GM18907 (cell line): ENCODE results near the gene KRTAP4-8.
"Not testable (repeated sequence)": the region's sequence is repeated elsewhere in the genome, so short reads cannot be mapped to it uniquely, and the experiment has no call there.

ENCODE experiments used
- ATAC-seq: cut with Tn5 transposase; IDR thresholded peaks from one replicate; pipeline ENCODE4 v1.9.1; 2021; ENCODE audit warnings: mild to moderate bottlenecking, moderate library complexity; ENCODE audit not compliant: unreplicated experiment

Gene KRTAP4-8

GRCh38 chr17:41098042-41098441 lies at the start of gene KRTAP4-8:
Gene KRTAP4-8, minus strand, starts transcription at chr17:41098142. Its CDS starts 58 bp downstream, at chr17:41098084.
- ATAC-seq, result no peak

DNA sequence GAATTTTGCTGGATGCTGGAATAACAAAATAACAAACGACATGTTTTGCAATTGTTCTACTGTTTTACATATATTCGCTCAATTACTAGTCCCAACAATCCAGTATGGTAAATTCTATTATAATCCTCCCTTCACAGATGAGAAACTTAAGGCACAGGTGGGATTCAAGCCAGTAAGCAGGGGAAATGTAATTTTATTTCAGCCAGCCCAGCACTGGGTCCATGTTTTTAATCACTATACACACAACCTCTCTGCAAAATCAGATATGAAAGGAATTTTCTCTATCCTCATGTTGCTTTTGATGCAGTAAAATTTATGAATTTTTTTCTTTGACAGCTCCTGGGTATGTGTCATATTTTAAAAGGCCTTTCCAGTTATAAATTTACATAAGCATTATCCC lies 47.3 kb upstream of the KRTAP4-8 start:
- no peak for ATAC-seq

- ATAC-seq, result no peak
Observed at GRCh38 chr17:41144846-41145245, 46.9 kb upstream of the KRTAP4-8 start.

- ATAC-seq, result no peak
Observed at GRCh38 chr17:41141361-41141760, 43.4 kb upstream of the KRTAP4-8 start.

DNA sequence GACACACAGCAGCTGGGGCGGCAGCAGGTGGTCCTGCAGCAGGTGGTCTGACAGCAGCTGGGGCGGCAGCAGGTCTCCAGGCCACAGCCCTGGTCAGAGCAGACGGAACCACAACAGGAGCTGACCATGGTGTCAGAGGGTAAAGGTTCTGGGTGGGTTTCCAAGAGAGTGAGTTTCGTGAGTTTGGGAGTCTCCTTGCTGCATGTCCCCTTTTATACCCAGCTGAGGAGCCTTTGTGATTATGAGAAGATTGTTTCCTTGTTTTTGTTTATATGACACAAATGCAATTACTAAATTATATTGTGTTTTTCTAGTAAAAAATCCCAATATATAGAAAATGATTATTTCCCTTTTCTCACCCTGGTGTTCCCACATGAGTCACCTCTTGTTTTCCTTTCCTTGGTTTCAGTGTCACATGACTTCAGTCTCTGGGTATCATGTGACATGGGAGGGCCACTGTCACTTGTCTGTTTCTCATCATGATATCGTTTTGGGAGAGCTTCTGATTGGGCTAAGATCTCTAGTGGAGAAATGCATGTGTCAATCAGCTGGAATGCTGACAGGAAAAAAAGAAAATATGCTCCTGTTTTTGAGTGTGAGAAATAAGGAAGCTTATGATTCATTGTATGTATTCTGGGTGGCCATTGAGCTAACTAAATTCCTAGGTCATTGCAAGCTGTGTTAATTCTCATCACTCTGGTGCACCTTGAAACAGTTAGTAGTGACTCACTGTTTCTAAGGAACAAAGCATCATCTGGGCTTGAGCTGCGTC lies 42.6 kb upstream of the KRTAP4-8 start, which contains the start of gene KRTAP4-6:
Gene KRTAP4-6, minus strand, starts transcription at position 185 of the 772 bp plus-strand sequence. Its CDS starts 57 bp downstream, at position 128.
- no peak for ATAC-seq

DNA sequence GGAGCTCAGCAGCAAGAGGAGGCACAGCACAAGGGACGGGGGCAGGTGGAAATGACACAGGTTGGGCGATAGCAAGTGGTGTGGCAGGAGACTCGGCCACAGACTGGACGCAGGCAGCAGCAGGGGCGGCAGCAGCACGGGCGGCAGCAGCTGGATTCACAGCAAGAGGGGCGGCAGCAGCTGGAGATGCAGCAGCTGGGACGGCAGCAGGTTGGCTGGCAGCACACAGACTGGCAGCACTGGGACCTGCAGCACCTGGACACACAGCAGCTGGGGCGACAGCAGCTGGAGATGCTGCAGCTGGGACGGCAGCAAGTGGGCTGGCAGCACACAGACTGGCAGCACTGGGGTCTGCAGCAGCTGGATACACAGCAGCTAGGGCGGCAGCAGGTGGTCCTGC lies 41.9 kb upstream of the KRTAP4-8 start:
- ATAC-seq, result not testable (repeated sequence)

GRCh38 chr17:41133880-41134735 lies 36.2 kb upstream of the KRTAP4-8 start:
- no peak for ATAC-seq

GRCh38 chr17:41131979-41132378 lies 34.0 kb upstream of the KRTAP4-8 start:
- no peak for ATAC-seq

- no peak for ATAC-seq
Observed at GRCh38 chr17:41127371-41127770, 29.4 kb upstream of the KRTAP4-8 start.

DNA sequence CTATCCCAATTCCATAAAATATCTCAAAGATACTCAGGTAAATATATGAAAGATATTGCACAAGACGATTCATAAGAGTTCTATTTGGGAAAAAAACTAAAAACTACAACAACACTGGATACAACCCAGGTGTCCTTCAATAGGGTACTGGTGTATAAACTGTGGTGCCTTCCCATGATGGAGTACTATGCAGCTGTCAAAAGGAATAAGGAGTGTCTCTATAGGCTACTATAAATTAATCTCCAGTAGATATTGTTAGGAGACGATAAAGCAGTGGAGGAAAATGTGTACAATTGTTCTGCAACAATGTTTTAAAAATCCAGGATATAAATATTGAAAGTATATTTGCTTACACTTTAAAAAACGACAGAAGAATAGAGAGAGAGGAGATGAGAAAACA lies 28.5 kb upstream of the KRTAP4-8 start:
- ATAC-seq, result no peak

GRCh38 chr17:41125064-41125463 lies 27.1 kb upstream of the KRTAP4-8 start:
- no peak for ATAC-seq

- ATAC-seq, result not testable (repeated sequence)
Observed at GRCh38 chr17:41123991-41124371, 26.0 kb upstream of the KRTAP4-8 start, which contains the start of gene KRTAP4-12. Gene KRTAP4-12, minus strand, starts transcription at chr17:41124182. Its CDS starts 60 bp downstream, at chr17:41124122.

DNA sequence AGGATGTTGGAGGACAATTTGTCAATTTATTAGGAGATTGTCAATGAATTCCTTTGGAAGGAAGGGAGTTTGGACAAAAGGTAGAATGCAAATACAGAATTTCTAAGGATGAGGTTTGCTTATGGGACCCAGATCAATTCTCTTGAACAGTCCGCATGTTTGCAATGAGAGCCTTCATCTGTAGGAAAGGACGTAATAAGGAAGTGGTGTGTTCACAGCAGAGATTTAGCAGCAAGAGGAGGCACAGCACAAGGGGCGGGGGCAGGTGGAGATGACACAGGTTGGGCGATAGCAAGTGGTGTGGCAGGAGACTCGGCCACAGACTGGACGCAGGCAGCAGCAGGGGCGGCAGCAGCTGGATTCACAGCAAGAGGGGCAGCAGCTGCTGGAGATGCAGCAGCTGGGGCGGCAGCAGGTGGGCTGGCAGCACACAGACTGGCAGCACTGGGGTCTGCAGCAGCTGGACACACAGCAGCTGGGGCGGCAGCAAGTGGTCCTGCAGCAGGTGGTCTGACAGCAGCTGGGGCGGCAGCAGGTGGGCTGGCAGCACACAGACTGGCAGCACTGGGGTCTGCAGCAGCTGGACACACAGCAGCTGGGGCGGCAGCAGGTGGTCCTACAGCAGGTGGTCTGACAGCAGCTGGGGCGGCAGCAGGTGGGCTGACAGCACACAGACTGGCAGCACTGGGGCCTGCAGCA lies 25.5 kb upstream of the KRTAP4-8 start:
- not testable (repeated sequence) for ATAC-seq

- no peak for ATAC-seq
Observed at GRCh38 chr17:41121742-41122141, 23.8 kb upstream of the KRTAP4-8 start.

DNA sequence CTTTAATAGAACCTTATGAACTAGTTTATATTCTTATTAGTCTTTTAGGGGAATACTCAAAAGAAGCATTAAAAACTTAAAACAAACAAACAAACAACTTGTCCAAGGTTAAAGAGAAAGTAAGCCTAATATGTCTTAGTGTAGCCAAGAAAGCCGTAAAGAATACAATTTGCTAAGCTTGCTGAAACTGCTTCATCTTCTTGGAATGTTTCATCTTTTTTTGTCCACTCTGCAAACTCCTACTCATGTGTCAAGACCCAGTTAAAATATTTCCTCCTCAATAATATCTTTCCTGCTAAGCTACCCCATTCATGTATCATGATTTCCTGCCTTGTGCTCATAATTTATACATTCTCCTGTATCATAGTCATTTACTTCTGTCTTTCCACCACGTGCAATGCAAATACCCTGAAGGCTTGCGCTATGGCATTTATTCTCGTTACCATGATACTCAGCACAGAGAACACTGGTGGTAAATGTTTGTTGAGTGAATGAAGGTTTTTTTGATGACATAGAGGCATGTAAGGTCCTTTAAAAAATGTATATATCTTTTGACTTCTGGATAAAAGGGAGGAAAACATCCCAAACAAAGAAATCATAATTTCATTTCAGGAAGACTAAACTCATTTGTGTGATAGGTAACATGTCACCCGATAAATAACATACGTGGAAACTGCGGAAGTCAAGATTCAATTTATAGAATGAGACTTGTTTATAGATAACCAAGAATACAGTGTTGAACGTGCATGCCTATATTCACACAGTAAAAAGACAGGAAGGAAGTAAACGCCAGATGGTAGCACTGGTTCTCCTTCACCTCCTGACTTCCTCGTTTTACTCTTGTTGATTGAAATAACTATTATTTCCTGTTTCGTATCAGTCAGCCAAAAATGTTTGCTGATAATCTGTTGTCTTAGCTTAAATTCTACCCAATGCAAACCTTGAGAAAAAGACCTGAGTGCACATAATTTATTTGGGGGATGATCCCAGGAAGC lies 22.1 kb upstream of the KRTAP4-8 start:
- not testable (repeated sequence) for ATAC-seq

DNA sequence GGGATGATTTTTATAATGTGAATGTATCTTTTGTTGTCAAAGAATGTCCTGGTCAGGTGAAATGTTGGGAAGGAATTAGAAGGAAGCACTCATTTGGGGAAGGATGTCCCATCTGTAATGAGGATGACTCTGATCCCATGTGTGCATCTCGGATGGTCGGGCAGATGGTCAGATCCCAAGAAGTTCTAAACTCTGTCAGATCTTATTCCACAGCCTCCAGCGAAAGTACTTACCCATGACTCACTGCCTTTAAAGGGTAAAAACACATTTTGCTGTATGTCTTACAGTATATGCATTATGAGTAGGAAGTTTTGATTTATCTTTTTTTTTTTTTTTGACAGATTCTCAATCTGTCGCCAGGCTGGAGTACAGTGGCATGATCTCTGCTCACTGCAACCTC lies 20.8 kb upstream of the KRTAP4-8 start:
- ATAC-seq, result no peak

- ATAC-seq, result not testable (repeated sequence)
Observed at GRCh38 chr17:41117846-41118386, 20.0 kb upstream of the KRTAP4-8 start, which contains the start of gene KRTAP4-11. Gene KRTAP4-11, minus strand, starts transcription at chr17:41118373. Its CDS starts 58 bp downstream, at chr17:41118315.

GRCh38 chr17:41116297-41116696 lies 18.4 kb upstream of the KRTAP4-8 start:
- ATAC-seq, result no peak

DNA sequence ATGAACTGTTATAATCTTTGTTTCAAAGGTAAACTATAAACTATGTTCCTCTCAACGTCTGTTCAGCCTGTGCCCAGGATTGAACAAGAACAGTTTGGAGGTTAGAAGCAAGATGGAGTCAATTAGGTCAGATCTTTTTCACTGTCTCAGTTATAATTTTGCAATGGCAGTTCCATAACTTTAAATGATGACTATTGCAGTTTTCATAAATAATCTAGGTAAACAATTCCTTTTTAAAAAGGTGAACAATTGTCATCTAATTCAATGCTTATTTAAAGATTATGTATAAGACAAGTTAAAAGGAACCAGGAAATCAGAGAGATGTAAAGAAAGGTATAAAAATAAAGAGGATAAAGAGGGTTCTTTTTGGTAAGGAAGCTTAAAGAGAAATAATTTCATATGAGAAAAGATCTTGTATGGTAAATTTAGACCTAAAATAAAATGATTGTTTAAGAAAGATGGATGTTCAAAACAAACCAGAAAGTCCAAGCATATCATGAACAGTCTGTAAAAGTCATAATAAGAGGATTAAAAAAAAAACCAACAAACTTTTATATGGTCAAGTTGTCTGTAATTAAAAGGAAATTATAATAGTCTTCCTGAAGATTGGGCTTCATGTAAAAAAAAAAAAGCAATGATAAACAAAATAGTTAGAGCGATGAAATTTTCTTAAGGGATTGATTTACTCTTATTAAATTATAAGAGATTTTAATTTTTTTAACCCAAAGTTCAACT lies 13.4 kb upstream of the KRTAP4-8 start:
- no peak for ATAC-seq
